A673 (cell line): Measurements from ENCODE around the gene TRAF3IP1. TPM values are rescaled to one million over a fixed set of nuclear protein-coding genes. Genes with fewer than 3 reads are reported as not detected.

Source experiments
- BruUV-seq: library from RNA; stranded (reverse); fragments of 400-500 nt; replicated peaks from 2 replicates; lab custom pipeline; 2021; lab: Mats Ljungman, UMichigan
- CTCF ChIA-PET: fragments of 300-600 bp; sonication (Branson Sonifier 250); formaldehyde crosslinking; loops from one replicate; lab custom pipeline; 2022; ENCODE audit warnings: antibody characterized with exemption; lab: Charles Lee
- POLR2A ChIA-PET: fragments of 300-600 bp; sonication (Branson Sonifier 250); formaldehyde crosslinking; loops from one replicate; lab custom pipeline; 2022; ENCODE audit warnings: antibody characterized with exemption; ENCODE audit not compliant: low non-redundant PET; lab: Charles Lee
- DNase-seq: peaks from one replicate; pipeline ENCODE4 v3.0.0-alpha.2; 2015; ENCODE audit warnings: low spot score
- H3K27ac ChIP-seq: fragments of 200-600 bp; sonication (generic); 2 replicates; pipeline ENCODE4 v1.5.1; 2016; ENCODE audit warnings: mixed run types, low read depth, mild to moderate bottlenecking, mixed read lengths, antibody characterized with exemption, low read length; ENCODE audit not compliant: poor library complexity, severe bottlenecking
- H3K27me3 ChIP-seq: fragments of 200-600 bp; sonication (generic); replicated peaks from 2 replicates; pipeline ENCODE4 v1.6.1; 2017; ENCODE audit warnings: mixed run types, low read depth, mild to moderate bottlenecking, mixed read lengths, antibody characterized with exemption, low read length; ENCODE audit not compliant: insufficient read depth, poor library complexity
- H3K36me3 ChIP-seq: fragments of 200-600 bp; sonication (generic); 2 replicates; pipeline ENCODE4 v1.6.1; 2016; ENCODE audit warnings: mixed run types, mild to moderate bottlenecking, mixed read lengths, antibody characterized with exemption, low read length; ENCODE audit not compliant: insufficient read depth, poor library complexity, severe bottlenecking
- H3K4me1 ChIP-seq: fragments of 200-600 bp; sonication (generic); 2 replicates; pipeline ENCODE4 v1.6.1; 2017; ENCODE audit warnings: mixed run types, mild to moderate bottlenecking, mixed read lengths, antibody characterized with exemption, low read length; ENCODE audit not compliant: insufficient read depth, poor library complexity, severe bottlenecking
- H3K4me3 ChIP-seq: fragments of 200-600 bp; sonication (generic); 2 replicates; pipeline ENCODE4 v1.5.1; 2016; ENCODE audit warnings: low read depth, mixed run types, mild to moderate bottlenecking, mixed read lengths, low read length; ENCODE audit not compliant: poor library complexity, severe bottlenecking
- H3K9me3 ChIP-seq: fragments of 200-600 bp; sonication (generic); 2 replicates; pipeline ENCODE4 v1.6.1; 2016; ENCODE audit warnings: mixed run types, low read depth, mild to moderate bottlenecking, mixed read lengths, antibody characterized with exemption, low read length; ENCODE audit not compliant: poor library complexity, severe bottlenecking
- EZH2 ChIP-seq: fragments of 200-600 bp; sonication (generic); IDR thresholded peaks from 2 replicates; pipeline ENCODE4 v1.6.1; 2017; ENCODE audit warnings: borderline replicate concordance, low read depth, mild to moderate bottlenecking, mixed read lengths, antibody characterized with exemption, low read length; ENCODE audit not compliant: poor library complexity, severe bottlenecking
- intact Hi-C: fragments of 100-400 bp; cut with micrococcal nuclease; formaldehyde crosslinking; loops from one replicate; pipeline ENCODE4 v1.10.0; 2022; ENCODE audit not compliant: unreplicated experiment
- total RNA-seq: library from RNA; stranded (reverse); gene quantifications from 2 replicates; pipeline ENCODE4 v1.2.3, GENCODE V29; 2021
- TF ChIP-seq, protein P1 (sequence below): fragments of 300-800, 200-600 bp; sonication (generic); conservative IDR thresholded peaks from 2 replicates; pipeline ENCODE4 v1.5.1; 2017; ENCODE audit warnings: low read depth, mild to moderate bottlenecking, antibody characterized with exemption, low read length, moderate library complexity, mixed read lengths

TRAF3IP1 gene
- total RNA-seq, 1 experiment from 2014 or later, result 23.0 TPM

DNA sequence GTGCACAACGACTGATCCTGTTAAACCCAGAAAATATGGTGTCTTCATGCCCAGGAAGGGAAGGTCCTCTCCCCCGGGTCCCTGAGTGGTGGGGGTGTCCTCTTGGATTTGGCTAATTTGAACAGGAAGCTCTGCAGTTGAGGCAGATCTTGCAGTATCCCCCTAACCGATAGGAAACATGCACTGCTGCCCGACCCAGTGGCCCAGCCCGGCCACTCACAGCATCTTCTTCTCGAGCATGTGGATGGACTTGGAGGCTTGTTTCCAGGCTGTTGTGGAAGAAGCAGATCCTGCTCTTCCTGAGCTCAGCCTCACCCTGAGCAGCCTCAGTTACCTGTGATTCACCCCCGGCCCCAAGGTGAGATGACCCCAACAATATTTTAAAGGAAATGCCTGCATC lies 60.0 kb downstream of the TRAF3IP1 start:
- Histone ChIP-seq H3K36me3 (no peaks in the 10 kb centered on the region), H3K27me3 (no peaks in the 10 kb centered on the region), H3K27ac (no peak overlapping the region), H3K4me3 (no peak overlapping the region), H3K4me1 (no peaks in the 10 kb centered on the region), H3K9me3 (no peaks in the 10 kb centered on the region)
- TF ChIP-seq, protein P1, sequence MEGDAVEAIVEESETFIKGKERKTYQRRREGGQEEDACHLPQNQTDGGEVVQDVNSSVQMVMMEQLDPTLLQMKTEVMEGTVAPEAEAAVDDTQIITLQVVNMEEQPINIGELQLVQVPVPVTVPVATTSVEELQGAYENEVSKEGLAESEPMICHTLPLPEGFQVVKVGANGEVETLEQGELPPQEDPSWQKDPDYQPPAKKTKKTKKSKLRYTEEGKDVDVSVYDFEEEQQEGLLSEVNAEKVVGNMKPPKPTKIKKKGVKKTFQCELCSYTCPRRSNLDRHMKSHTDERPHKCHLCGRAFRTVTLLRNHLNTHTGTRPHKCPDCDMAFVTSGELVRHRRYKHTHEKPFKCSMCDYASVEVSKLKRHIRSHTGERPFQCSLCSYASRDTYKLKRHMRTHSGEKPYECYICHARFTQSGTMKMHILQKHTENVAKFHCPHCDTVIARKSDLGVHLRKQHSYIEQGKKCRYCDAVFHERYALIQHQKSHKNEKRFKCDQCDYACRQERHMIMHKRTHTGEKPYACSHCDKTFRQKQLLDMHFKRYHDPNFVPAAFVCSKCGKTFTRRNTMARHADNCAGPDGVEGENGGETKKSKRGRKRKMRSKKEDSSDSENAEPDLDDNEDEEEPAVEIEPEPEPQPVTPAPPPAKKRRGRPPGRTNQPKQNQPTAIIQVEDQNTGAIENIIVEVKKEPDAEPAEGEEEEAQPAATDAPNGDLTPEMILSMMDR, result no peak
- ChIA-PET CTCF (no interaction called here), POLR2A (no interaction called here)
- no TSS peak for BruUV-seq
- intact Hi-C loops, result no loop called here
- DNase-seq, result no peak

DNA sequence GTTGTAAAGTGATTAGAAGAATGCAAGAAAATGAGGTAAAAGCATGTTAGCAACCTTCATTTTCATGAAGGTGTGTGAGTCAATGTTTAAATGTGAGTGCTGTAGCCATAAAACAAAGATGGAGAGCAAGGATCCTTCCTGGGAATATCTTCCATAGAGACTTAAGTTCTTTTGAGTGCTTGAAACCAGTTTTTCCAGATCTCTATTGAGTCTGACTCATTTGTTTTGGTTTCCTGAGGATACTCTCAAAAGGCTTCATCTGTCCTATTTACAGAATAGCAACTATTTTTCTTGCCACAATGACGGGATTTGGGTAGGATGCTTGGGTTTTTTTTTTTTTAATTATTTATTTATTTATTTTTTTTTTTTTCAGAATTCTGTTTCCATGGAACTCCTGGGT lies 60.5 kb downstream of the TRAF3IP1 start:
- CTCF ChIA-PET, result no interaction called here
- POLR2A ChIA-PET, result no interaction called here
- DNase-seq, result no peak

DNA sequence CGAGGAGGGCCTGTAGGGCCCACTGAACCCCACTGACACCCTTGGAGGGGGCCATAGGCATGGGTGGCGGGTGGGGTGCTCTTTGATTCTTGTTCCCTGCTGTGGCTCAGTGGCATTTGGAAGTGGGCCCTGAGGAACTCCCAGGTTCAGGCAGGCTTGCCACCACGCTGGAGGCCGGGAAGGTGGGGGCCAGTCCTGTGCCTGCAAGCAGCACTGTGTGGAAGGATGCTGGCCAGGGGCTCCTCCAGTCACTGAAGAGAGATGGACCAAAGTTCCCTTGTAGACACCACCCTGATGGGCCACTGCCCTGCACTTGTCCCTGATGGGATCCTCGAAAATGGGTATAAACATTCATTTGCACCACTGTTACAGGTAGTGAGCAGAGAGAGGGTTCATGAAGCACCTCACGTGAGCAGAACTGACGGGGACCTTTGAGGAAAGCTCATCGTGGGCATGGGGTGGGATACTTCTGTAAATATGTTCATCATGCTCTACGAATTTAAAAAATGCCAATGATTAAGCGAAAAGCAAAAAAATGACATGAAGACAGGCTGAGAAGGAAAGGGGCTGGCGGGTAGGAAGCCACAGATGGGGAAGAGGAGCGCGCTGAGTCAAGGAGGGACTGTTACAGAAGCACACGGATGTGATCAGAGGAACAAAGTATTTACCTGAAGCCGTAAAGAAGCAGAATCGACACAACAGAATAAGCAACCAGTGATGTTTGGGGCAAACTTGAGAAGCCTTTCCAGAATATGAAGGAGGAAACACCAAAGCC lies 61.2 kb downstream of the TRAF3IP1 start:
- DNase-seq, result no peak
- Histone ChIP-seq H3K36me3 (no peaks in the 10 kb centered on the region), H3K4me1 (no peaks in the 10 kb centered on the region), H3K4me3 (no peak overlapping the region), H3K27me3 (no peaks in the 10 kb centered on the region), H3K9me3 (no peaks in the 10 kb centered on the region), H3K27ac (no peak overlapping the region)
- no peak for TF ChIP-seq EZH2
- TF ChIP-seq, protein P1, result no peak
- ChIA-PET CTCF (no interaction called here), POLR2A (no interaction called here)
- no TSS peak for BruUV-seq
- intact Hi-C loops, result no loop called here

More for the DNA sequence above, 60.5 kb downstream of the TRAF3IP1 start:
- intact Hi-C loops, result no loop called here
- Histone ChIP-seq H3K27ac (no peak overlapping the region), H3K27me3 (no peaks in the 10 kb centered on the region), H3K4me3 (no peak overlapping the region), H3K4me1 (no peaks in the 10 kb centered on the region), H3K36me3 (no peaks in the 10 kb centered on the region), H3K9me3 (no peaks in the 10 kb centered on the region)
- no peak for TF ChIP-seq EZH2
- TF ChIP-seq, protein P1, result no peak
- BruUV-seq, result no TSS peak
